Measurements from ENCODE around the gene OR8H3.
"Not testable (repeated sequence)": the region's sequence is repeated elsewhere in the genome, so short reads cannot be mapped to it uniquely, and the experiment has no call there.

OR8H3 gene, protein sequence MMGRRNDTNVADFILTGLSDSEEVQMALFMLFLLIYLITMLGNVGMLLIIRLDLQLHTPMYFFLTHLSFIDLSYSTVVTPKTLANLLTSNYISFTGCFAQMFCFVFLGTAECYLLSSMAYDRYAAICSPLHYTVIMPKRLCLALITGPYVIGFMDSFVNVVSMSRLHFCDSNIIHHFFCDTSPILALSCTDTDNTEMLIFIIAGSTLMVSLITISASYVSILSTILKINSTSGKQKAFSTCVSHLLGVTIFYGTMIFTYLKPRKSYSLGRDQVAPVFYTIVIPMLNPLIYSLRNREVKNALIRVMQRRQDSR

DNA sequence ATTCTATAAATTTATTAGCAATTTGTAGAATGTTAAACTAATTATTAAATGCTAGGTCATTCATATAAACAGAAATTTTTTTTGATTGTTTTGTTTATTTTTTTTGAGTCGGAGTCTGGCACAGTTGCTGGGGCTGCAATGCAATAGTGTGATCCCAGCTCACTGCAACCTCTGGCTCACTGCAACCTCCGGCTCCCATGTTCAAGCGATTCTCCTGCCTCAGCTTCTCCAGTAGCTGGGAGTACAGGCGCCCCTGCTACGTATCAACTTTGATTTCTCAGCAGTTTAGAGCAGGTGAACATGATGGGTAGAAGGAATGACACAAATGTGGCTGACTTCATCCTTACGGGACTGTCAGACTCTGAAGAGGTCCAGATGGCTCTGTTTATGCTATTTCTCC lies at the start of gene OR8H3:
TSS of gene OR8H3 (plus strand) at position 301 of the 400 bp plus-strand sequence. CDS start at position 301, 0 bp downstream.
- no peak for DNase-seq

DNA sequence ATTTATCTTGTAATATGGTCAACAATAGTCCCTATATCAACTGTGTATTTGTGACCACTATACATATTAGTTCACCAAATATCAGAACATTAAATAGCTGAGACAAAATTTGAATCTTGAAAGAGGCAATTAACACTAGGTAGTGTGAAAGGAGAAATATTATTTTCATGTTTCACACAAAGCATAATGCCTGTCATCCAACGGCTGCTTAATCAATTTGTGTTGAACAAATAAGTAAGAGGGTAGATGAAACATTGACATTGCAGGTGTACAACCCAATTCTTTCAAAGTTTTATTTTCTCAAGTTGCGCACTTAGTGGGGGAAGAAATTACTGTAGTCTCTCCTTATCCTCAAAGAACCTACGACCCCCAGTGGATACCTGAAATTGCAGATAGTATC lies 32.5 kb upstream of the OR8H3 start:
- DNase-seq = no peak

DNA sequence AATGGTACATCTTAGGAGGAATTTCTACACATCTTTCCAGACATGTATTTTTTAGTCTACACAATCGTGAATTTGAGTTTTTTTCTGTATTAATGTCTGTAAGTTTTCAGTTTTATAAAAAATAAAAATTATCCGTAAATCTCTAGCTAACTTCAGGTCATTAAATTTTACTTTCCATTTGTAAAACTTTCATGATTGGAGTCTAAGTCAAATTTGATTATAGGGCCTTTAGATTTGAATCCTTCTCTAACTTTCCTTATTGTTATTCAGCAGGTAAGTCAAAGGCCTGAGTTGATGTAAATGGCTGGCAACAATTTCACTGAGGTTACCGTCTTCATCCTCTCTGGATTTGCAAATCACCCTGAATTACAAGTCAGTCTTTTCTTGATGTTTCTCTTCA lies 29.2 kb upstream of the OR8H3 start, which contains the start of gene OR8I2:
TSS of gene OR8I2 (plus strand) at position 301 of the 400 bp plus-strand sequence. CDS start at position 301, 0 bp downstream.
- no peak for DNase-seq

DNA sequence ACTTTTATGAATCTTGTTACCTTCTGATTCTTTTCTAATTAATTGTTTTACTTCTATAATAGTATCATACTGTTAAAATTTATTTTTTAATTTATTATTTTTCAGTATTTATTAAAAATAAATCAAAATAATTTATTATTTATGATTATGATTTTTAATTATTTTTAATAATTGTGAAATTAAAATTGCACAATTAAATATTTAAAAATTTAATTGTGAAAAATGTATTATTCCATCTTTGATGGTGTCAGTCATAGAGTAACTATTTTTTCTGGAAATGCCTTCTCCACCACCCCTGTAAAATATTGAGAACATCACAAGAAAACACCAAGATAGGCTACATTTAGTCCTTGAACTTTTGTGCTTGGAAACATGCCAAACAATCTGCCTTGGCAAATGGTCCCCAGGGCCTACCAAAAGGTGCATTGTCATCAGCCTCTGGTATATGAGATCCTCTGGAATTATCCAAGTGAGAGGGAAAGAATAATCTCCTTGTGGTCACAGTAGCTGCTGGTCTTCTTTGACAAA lies 18.9 kb upstream of the OR8H3 start, which contains the start of gene OR8H2:
TSS of gene OR8H2 (plus strand) at position 478 of the 528 bp plus-strand sequence. CDS start 1,356 bp downstream, outside the sequence.
- DNase-seq = no peak

DNA sequence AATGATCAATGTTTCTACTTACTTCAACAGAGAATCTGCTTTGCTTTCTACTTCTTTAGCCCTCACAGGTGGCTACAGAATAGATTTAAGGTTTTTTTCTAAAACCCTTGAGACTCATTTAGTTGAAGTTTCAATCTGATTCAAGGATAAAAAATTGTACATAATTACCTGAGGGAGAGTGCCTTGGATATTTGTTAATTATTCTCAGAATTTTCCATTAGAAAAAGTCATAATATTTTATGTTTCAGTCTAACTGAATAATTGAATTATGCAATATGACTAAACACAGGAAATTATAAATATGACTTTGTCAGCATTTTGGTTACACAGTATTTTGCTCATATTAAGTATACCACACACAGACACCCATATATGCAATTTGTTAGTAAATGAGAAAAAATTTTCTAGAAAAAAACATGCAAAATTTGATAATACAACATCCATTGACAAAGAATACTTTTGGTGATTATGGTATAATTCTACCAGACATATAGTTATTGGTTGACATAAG lies 18.0 kb downstream of the OR8H3 start, which contains the start of gene OR8J3:
TSS of gene OR8J3 (minus strand) at position 51 of the 511 bp plus-strand sequence. CDS start 2,483 bp downstream, outside the sequence.
- DNase-seq = no peak

DNA sequence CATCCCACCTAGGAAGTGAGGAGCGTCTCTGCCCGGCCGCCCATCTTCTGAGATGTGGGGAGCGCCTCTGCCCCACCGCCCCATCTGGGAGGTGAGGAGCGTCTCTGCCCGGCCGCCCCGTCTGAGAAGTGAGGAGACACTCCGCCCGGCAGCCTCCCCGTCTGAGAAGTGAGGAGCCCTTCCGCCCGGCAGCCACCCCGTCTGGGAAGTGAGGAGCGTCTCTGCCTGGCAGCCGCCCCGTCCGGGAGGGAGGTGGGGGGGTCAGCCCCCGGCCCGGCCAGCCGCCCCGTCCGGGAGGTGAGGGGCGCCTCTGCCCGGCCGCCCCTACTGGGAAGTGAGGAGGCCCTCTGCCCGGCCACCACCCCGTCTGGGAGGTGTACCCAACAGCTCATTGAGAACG lies 21.5 kb downstream of the OR8H3 start:
- DNase-seq = not testable (repeated sequence)

DNA sequence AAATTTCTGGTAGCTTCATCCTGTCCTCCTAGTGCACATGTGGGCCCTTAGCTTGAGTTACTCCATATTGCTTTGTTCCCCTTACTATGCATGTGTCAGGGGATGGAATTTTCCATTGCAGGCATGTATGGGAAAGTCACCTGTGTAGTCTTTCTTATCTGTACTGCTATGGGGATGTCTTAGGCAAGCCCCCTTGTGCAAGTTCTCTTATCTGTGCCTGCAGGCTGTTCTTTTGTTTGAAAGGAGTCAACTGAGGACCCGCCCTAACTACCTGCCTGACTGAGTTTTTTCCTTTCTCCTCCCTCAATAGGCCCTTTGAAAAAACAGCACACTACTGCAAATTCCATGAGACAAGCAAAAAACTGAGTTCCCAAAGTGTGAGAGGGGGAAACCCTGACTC lies 29.2 kb downstream of the OR8H3 start:
- DNase-seq = no peak

DNA sequence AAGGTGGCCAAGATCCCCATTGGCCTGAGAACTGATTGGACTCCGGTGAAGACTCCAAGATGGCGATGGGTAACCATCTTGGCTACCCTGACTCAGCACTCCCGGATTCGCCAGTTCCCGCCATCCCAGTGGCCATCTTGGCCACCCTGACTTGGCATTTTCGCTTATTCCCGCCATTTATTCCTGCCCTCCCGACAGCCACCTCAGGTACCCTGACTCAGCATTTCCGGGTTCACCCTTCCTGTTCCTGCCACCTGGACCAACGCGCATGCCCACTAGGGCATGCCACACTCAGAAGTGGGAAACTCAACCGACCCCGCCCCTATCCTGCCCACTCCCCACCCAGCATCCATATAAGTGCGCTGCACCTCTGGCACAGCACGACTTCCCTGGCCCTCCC lies 30.2 kb downstream of the OR8H3 start:
- no peak for DNase-seq

DNA sequence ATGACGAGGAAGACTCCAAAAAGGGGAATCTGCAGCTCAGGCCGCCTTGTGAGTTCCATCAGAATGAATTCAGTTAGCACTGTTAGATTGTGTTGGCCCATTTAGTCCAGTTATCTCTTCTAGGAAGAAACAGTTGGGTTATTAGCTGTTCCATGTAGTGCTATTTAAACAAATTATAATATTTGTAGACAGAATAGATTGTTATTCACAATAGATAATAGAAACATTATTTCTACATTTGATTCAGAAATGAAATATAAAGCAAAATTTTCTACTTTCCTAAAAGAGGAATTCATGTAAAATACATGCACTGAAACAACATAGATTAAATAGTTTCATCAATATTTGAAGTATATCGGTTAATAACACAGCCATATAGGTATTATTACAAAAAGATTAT lies 38.0 kb downstream of the OR8H3 start, which contains the start of gene OR8K5:
TSS of gene OR8K5 (minus strand) at position 101 of the 400 bp plus-strand sequence. CDS start at position 101, 0 bp downstream.
- DNase-seq = no peak

DNA sequence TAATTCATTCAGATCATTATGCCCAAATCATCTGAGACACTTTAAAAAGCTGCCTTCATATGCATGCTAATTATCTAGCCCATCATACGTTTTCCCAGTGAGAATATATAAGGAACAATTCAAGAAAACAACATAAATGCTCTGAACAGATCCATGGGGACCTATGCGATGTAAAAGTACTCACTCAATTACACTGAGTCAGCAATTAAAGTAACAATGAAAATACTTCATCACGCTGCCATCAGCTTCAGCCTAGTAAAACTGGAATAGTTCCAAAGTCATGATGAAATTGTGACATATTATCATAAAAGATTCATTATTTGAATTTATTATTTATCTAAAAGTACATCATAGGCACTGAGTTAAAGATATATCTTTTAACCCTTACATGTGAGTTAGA lies 41.6 kb downstream of the OR8H3 start:
- no peak for DNase-seq

DNA sequence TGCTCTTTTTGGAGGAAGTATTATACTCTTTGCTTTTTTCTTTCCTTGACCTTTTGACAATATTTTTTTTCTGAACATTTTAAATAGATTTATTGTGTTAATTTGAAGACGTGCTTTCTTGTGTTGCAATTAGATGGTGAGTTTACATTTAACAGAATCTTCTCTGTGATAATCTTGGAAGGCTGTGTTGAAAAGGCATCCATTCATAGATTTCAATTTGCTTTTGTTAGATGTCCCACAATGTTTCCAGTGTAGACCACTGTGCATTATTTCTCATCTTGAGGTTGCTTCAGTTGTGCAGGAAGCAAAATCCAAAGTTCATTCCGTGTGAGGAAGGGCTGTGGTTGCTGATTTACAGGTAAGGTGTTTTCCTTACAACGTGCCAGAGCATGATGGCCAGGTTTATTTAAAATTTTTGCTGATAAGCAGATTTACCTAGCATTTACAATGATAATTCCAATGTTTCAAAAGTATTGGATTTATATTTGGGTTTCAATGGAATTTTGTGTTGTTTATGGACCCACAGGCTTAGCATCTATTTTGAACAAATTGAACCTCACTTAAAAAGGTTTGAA lies 50.2 kb downstream of the OR8H3 start:
- DNase-seq = no peak

Measured in hippocampal formation (tissue), 2 donors.